Liver (tissue), 9 donors: ENCODE results near the gene ORAI3. TPM values are rescaled to one million over a fixed set of nuclear protein-coding genes. Genes with fewer than 3 reads are reported as not detected.

Experiments
- DNase-seq: peaks from one replicate; pipeline ENCODE4 v3.0.0-alpha.2; 2017; ENCODE audit warnings: low spot score
- H3K27ac ChIP-seq, 2 donors: one replicate each; pipeline ENCODE4 v1.7.0; 2013; ENCODE audit warnings: inconsistent platforms in 2 of 2, low read length in 2 of 2, control low read depth in 1 of 2, low read depth in 1 of 2, mild to moderate bottlenecking in 1 of 2
- H3K27me3 ChIP-seq, 4 donors: one replicate each; pipeline versions ENCODE4 v1.6.1 to v1.7.0; 2013; ENCODE audit warnings: low read length in 3 of 4, inconsistent platforms in 1 of 4, mild to moderate bottlenecking in 1 of 4, moderate library complexity in 1 of 4; ENCODE audit not compliant: control insufficient read depth in 4 of 4, insufficient read depth in 4 of 4
- H3K36me3 ChIP-seq, 4 donors: one replicate each; pipeline versions ENCODE4 v1.6.1 to v1.7.0; 2013; ENCODE audit warnings: low read length in 3 of 4, mild to moderate bottlenecking in 3 of 4, low read depth in 1 of 4, moderate library complexity in 1 of 4; ENCODE audit not compliant: control insufficient read depth in 4 of 4, insufficient read depth in 3 of 4
- H3K4me1 ChIP-seq, 4 donors: one replicate each; pipeline versions ENCODE4 v1.6.1 to v1.7.0; 2013; ENCODE audit warnings: low read length in 3 of 4, mild to moderate bottlenecking in 3 of 4, moderate library complexity in 1 of 4; ENCODE audit not compliant: control insufficient read depth in 4 of 4, insufficient read depth in 4 of 4
- H3K4me3 ChIP-seq, 3 donors: one replicate each; pipeline versions ENCODE4 v1.6.1 to v1.7.0; 2013; ENCODE audit warnings: low read length in 3 of 3, control low read depth in 1 of 3, low read depth in 1 of 3, mild to moderate bottlenecking in 1 of 3
- H3K9ac ChIP-seq, 2 donors: one replicate each; pipeline ENCODE4 v1.7.0; 2013; ENCODE audit warnings: low read length in 2 of 2, mild to moderate bottlenecking in 2 of 2, moderate library complexity in 2 of 2, control low read depth in 1 of 2, low read depth in 1 of 2
- H3K9me3 ChIP-seq, 4 donors: one replicate each; pipeline versions ENCODE4 v1.6.1 to v1.7.0; 2013; ENCODE audit warnings: low read length in 3 of 4; ENCODE audit not compliant: control insufficient read depth in 4 of 4
- ATF3 ChIP-seq: IDR thresholded peaks from 2 replicates; pipeline ENCODE4 v1.6.1; 2016; ENCODE audit warnings: antibody characterized with exemption
- EGR1 ChIP-seq, 2 donors: IDR thresholded peaks; 2 replicates each; pipeline ENCODE4 v1.6.1; 2016 to 2018; ENCODE audit warnings: antibody characterized with exemption in 2 of 2, low read depth in 2 of 2
- FOXA1 ChIP-seq: IDR thresholded peaks from 2 replicates; pipeline ENCODE4 v1.6.1; 2016; ENCODE audit warnings: antibody characterized with exemption
- FOXA2 ChIP-seq: IDR thresholded peaks from 2 replicates; pipeline ENCODE4 v1.6.1; 2016; ENCODE audit warnings: antibody characterized with exemption
- GABPA ChIP-seq, 2 donors: IDR thresholded peaks in 1 of 2; conservative IDR thresholded peaks in 1 of 2; 2 replicates each; pipeline ENCODE4 v1.6.1; 2016; ENCODE audit warnings: antibody characterized with exemption in 2 of 2, mild to moderate bottlenecking in 1 of 2, moderate library complexity in 1 of 2
- HNF4A ChIP-seq, 2 donors: conservative IDR thresholded peaks; 2 replicates each; pipeline ENCODE4 v1.6.1; 2016; ENCODE audit warnings: antibody characterized with exemption in 2 of 2, mild to moderate bottlenecking in 2 of 2
- HNF4G ChIP-seq: IDR thresholded peaks from 2 replicates; pipeline ENCODE4 v1.6.1; 2016; ENCODE audit warnings: antibody characterized with exemption
- JUND ChIP-seq, 2 donors: IDR thresholded peaks; 2 replicates each; pipeline ENCODE4 v1.6.1; 2016; ENCODE audit warnings: antibody characterized with exemption in 2 of 2
- MAX ChIP-seq: IDR thresholded peaks from 2 replicates; pipeline ENCODE4 v1.6.1; 2016; ENCODE audit warnings: antibody characterized with exemption
- RAD21 ChIP-seq, 2 donors: IDR thresholded peaks; 2 replicates each; pipeline ENCODE4 v1.6.1; 2016; ENCODE audit warnings: antibody characterized with exemption in 2 of 2, mild to moderate bottlenecking in 2 of 2
- REST ChIP-seq: IDR thresholded peaks from 2 replicates; pipeline ENCODE4 v1.6.1; 2016; ENCODE audit warnings: antibody characterized with exemption, mild to moderate bottlenecking
- RXRA ChIP-seq, 2 donors: IDR thresholded peaks; 2 replicates each; pipeline ENCODE4 v1.6.1; 2017 to 2018; ENCODE audit warnings: antibody characterized with exemption in 2 of 2, mild to moderate bottlenecking in 1 of 2
- SP1 ChIP-seq: IDR thresholded peaks from 2 replicates; pipeline ENCODE4 v1.6.1; 2018; ENCODE audit warnings: antibody characterized with exemption, mild to moderate bottlenecking
- WGBS: extraction: QIAGEN DNeasy Blood & Tissue Kit; methylation state at CpG from one replicate; pipeline ENCODE4 v1.1.7; 2013; 5-methylcytosine and 5-hydroxymethylcytosine counted together
- polyA plus RNA-seq, 2 donors: library from polyadenylated mRNA; stranded (reverse) in 1 of 2; unstranded in 1 of 2; fragments of 200-250 nt in 1 of 2; fragments of >200 nt in 1 of 2; fragmentation: Nextera tagmentation in 1 of 2; extraction: Ambion mirVana in 1 of 2; gene quantifications; one replicate each; pipeline versions ENCODE4 v1.2.1 to v1.2.3, GENCODE V29; 2013 to 2015
- total RNA-seq, 2 donors: library from RNA; depleted of rRNA; stranded (reverse); fragments of >200 nt; gene quantifications; one replicate each; pipeline ENCODE4 v1.2.3, GENCODE V29; 2014
- donor health status: healthy.
- donor health status: healthy.
- donor health status: healthy.
- donor health status: healthy.
- donor health status: healthy.

The ORAI3 gene
- total and polyA plus RNA-seq, 4 donors: 26.6 to 39.1 (median 31.4) TPM

GRCh38 chr16:30924913-30925631 lies 23.8 kb upstream of the ORAI3 start:
- Histone ChIP-seq H3K36me3 (peaks cover 0 to 1% (median 0%) of the 10 kb centered on the region in 4 donors), H3K4me3 (no peak overlapping the region), H3K9me3 (no peaks in the 10 kb centered on the region), H3K27ac (no peak overlapping the region), H3K27me3 (no peaks in the 10 kb centered on the region), H3K4me1 (peaks cover 4 to 9% (median 8%) of the 10 kb centered on the region in 4 donors), H3K9ac (no peak overlapping the region)
- TF ChIP-seq GABPA (IDR thresholded peaks at IDR 0.05 in 1 of 2, conservative IDR thresholded peaks at IDR 0.05 in 1 of 2) (no peak), JUND (IDR thresholded peaks at IDR 0.05) (no peak), REST (no peak), MAX (no peak), EGR1 (IDR thresholded peaks at IDR 0.05; ENCODE audit: low read depth in 2 of 2) (no peak)
- WGBS: 84% methylated on average over 11 of the region's 11 CpGs
- no peak for DNase-seq

- peaks cover 4 to 9% (median 8%) of the 10 kb centered on the region in 4 donors for H3K4me1 ChIP-seq
- DNase-seq: no peak
- H3K4me3 ChIP-seq: no peak overlapping the region
- WGBS: 96% methylated on average over 26 of the region's 26 CpGs
- no peaks in the 10 kb centered on the region for H3K27me3 ChIP-seq
- TF ChIP-seq MAX: no peak
- no peak for TF ChIP-seq HNF4A (conservative IDR thresholded peaks at IDR 0.05)
- TF ChIP-seq FOXA1: no peak
- no peak for TF ChIP-seq ATF3
- TF ChIP-seq GABPA (IDR thresholded peaks at IDR 0.05 in 1 of 2, conservative IDR thresholded peaks at IDR 0.05 in 1 of 2): no peak
- no peak for TF ChIP-seq EGR1 (IDR thresholded peaks at IDR 0.05; ENCODE audit: low read depth in 2 of 2)
- no peak for TF ChIP-seq HNF4G
- no peak for TF ChIP-seq FOXA2
- no peak for TF ChIP-seq REST
- TF ChIP-seq SP1: no peak
- TF ChIP-seq RAD21 (IDR thresholded peaks at IDR 0.05): no peak
- no peak for TF ChIP-seq RXRA (IDR thresholded peaks at IDR 0.05)
- H3K9me3 ChIP-seq: no peaks in the 10 kb centered on the region
- no peak overlapping the region for H3K27ac ChIP-seq
- no peak overlapping the region for H3K9ac ChIP-seq
- H3K36me3 ChIP-seq: peaks cover 0 to 4% (median 3%) of the 10 kb centered on the region in 4 donors
These were observed 23.3 kb upstream of the ORAI3 start for GRCh38 chr16:30925632-30925987.
